BE2C (cell line): ENCODE data around the gene PPP1R14B.

ENCODE experiments used
- DNase-seq: peaks from one replicate; pipeline ENCODE4 v3.0.0-alpha.2; 2020
- H3K27me3 ChIP-seq: fragments of 250-450 bp; sonication (Bioruptor Pico); 2 replicates; pipeline ENCODE4 v1.5.1; 2020; ENCODE audit warnings: mild to moderate bottlenecking
- H3K36me3 ChIP-seq: fragments of 250-450 bp; sonication (Bioruptor Pico); 2 replicates; pipeline ENCODE4 v1.5.1; 2020; ENCODE audit warnings: mild to moderate bottlenecking
- H3K4me1 ChIP-seq: fragments of 250-450 bp; sonication (Bioruptor Pico); 2 replicates; pipeline ENCODE4 v1.5.1; 2020
- H3K4me3 ChIP-seq: 2 replicates; pipeline ENCODE4 v1.5.1; 2011; ENCODE audit warnings: low read depth, low read length
- H3K9me3 ChIP-seq: fragments of 250-450 bp; sonication (Bioruptor Pico); 2 replicates; pipeline ENCODE4 v1.5.1; 2020
- TF ChIP-seq, protein P1 (sequence below): IDR thresholded peaks from 2 replicates; pipeline ENCODE4 v1.5.1; 2012; ENCODE audit warnings: mild to moderate bottlenecking, low read depth, low read length

PPP1R14B gene

DNA sequence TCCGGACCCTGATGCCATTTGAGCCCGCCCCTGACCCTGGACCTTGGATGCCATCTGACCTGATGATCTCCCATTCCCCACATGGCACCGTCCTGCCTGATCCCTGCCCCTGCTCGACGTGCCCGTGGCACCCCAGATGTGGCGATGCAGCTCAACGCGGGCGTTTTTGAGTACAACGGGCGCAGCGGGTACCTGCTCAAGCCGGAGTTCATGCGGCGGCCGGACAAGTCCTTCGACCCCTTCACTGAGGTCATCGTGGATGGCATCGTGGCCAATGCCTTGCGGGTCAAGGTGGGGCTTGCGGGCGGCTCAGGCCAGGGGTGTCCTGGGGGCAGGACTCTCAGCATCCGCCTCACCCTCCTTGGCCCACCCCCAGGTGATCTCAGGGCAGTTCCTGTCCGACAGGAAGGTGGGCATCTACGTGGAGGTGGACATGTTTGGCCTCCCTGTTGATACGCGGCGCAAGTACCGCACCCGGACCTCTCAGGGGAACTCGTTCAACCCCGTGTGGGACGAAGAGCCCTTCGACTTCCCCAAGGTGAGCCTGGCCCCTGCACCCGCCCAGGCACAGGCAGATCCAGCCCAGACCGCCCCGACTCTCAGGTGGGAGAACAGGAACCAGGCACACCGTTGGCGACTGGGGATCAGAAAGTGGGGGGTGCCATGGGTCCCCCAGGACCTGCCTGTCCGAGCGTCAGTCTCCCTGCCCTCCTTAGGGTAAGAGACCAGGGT is 15.7 kb upstream of the PPP1R14B start:
- TF ChIP-seq, protein P1, sequence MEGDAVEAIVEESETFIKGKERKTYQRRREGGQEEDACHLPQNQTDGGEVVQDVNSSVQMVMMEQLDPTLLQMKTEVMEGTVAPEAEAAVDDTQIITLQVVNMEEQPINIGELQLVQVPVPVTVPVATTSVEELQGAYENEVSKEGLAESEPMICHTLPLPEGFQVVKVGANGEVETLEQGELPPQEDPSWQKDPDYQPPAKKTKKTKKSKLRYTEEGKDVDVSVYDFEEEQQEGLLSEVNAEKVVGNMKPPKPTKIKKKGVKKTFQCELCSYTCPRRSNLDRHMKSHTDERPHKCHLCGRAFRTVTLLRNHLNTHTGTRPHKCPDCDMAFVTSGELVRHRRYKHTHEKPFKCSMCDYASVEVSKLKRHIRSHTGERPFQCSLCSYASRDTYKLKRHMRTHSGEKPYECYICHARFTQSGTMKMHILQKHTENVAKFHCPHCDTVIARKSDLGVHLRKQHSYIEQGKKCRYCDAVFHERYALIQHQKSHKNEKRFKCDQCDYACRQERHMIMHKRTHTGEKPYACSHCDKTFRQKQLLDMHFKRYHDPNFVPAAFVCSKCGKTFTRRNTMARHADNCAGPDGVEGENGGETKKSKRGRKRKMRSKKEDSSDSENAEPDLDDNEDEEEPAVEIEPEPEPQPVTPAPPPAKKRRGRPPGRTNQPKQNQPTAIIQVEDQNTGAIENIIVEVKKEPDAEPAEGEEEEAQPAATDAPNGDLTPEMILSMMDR, result no peak
- DNase-seq, result no peak
- Histone ChIP-seq H3K36me3 (peaks cover 6% of the 10 kb centered on the region), H3K4me3 (no peak overlapping the region), H3K9me3 (no peaks in the 10 kb centered on the region), H3K27me3 (no peaks in the 10 kb centered on the region), H3K4me1 (peaks cover 16% of the 10 kb centered on the region)

DNA sequence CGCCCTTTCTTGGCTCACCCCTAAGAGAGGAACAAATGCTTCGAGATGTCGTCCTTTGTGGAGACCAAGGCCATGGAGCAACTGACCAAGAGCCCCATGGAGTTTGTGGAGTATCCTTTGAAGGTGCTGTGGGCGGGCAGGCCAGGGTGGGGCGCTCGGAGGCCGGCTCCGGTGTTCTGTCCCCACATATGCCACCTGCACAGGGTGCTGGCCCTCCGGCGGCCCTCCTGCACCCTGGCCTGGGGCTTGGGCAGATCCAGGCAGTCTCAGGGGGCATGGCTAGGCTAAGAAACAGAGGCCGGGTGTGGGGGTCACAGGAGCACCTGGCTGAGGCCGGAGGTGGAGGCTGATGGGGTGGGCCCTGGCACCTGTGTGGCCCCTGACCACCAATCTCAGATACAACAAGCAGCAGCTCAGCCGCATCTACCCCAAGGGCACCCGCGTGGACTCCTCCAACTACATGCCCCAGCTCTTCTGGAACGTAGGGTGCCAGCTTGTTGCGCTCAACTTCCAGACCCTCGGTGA is 14.9 kb upstream of the PPP1R14B start:
- no peak overlapping the region for H3K4me3 ChIP-seq
- H3K36me3 ChIP-seq, result peaks cover 6% of the 10 kb centered on the region

DNA sequence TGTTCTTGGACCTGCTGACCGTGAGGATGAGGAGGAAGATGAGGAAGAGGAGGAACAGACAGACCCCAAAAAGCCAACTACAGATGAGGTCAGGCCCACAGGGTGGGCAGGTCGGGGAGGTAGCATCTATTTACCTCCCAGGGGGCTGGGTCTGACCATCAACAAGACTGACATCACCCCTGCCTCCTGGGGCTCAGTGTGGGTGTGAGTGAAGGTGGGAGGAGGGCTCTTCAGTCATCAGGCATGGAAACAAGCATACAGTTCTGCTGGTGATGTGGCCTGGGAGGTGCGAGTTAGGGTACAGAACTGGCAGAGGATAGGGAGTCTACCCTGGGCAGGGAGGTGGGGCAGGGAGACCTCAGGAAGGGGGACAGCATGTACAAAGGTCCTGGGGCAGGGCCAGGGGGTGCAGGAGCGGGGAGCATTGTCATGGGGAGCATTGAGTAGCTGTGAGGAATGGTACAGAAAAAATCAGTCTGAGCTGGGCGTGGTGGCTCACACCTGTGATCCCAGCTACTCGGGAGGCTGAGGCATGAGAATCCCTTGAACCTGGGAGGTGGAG is 13.5 kb upstream of the PPP1R14B start:
- Histone ChIP-seq H3K4me3 (no peak overlapping the region), H3K9me3 (no peaks in the 10 kb centered on the region), H3K27me3 (no peaks in the 10 kb centered on the region), H3K4me1 (peaks cover 16% of the 10 kb centered on the region), H3K36me3 (peaks cover 3% of the 10 kb centered on the region)
- DNase-seq, result no peak
- TF ChIP-seq, protein P1, result no peak

More for the DNA sequence above, 14.9 kb upstream of the PPP1R14B start:
- no peak for DNase-seq
- H3K4me1 ChIP-seq, result peaks cover 16% of the 10 kb centered on the region
- TF ChIP-seq, protein P1, result no peak
- no peaks in the 10 kb centered on the region for H3K9me3 ChIP-seq
- no peaks in the 10 kb centered on the region for H3K27me3 ChIP-seq

DNA sequence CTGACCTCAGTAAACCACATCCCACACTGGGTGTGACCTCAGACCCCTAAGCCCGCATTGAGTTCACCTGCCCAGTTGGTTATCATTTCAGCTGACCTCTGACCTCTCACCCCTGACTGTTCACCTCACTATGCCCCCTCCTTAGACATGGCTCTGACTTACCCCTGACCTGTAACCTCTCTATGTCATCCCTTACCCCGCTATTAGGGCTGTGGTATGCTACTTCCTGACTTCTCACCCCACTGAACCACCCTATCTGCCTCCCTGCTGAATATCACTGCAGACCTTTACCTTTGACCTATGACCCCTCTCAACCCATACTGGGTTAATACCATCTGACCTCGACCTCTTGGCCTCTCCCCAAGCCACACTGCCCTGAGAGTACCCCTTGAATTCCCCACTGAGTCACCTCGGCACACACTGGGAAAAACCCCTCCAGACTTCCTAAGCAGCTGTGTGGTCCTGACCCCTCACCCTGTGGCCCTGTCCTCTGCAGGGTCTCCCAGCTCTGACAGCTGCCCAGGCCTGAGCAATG is 12.9 kb upstream of the PPP1R14B start:
- Histone ChIP-seq H3K36me3 (peaks cover 3% of the 10 kb centered on the region), H3K4me3 (no peak overlapping the region), H3K9me3 (no peaks in the 10 kb centered on the region), H3K27me3 (no peaks in the 10 kb centered on the region), H3K4me1 (peaks cover 16% of the 10 kb centered on the region)
- DNase-seq, result no peak
- TF ChIP-seq, protein P1, result no peak

DNA sequence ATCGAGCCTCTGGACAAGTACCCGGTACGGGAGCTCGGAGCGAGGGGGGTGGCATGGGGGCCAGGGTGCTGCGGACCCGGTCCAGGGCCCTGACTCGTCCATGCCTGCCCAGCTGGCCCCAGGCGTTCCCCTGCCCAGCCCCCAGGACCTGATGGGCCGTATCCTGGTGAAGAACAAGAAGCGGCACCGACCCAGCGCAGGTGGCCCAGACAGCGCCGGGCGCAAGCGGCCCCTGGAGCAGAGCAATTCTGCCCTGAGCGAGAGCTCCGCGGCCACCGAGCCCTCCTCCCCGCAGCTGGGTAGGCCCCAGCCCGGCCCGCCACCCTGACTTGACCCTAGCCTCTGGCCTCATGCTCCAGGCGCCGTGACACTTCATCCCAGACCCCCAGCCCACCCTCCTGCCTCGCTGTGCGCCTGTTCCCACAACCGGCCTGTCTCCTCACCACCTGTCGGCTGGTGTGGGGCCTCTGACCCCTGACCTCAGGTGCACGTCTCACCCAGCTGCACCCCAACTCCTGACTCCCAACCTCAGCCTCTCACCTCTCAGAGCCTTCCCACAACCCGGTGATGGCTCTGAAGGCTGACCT is 12.3 kb upstream of the PPP1R14B start:
- Histone ChIP-seq H3K4me3 (no peak overlapping the region), H3K36me3 (peaks cover 3% of the 10 kb centered on the region), H3K27me3 (no peaks in the 10 kb centered on the region), H3K9me3 (no peaks in the 10 kb centered on the region), H3K4me1 (peaks cover 14% of the 10 kb centered on the region)
- no peak for DNase-seq
- TF ChIP-seq, protein P1, result no peak
